ENCODE measurements around the gene TMED9. TPM values are rescaled to one million over a fixed set of nuclear protein-coding genes. Genes with fewer than 3 reads are reported as not detected.

Gene TMED9
- total RNA-seq, 4 donors from 2014 or later = 24.3 to 67.2 (median 37.3) TPM

- Histone ChIP-seq H3K27me3 (no peaks in the 10 kb centered on the region), H3K27ac (peak overlapping the region; percentile 85 to 92 (median 90)), H3K4me3 (peak overlapping the region; percentile 80 to 86 (median 84)), H3K36me3 (no peaks in the 10 kb centered on the region), H3K9me3 (no peaks in the 10 kb centered on the region), H3K4me1 (peaks cover 51 to 56% of the 10 kb centered on the region in 2 donors)
- TF ChIP-seq, protein P1, sequence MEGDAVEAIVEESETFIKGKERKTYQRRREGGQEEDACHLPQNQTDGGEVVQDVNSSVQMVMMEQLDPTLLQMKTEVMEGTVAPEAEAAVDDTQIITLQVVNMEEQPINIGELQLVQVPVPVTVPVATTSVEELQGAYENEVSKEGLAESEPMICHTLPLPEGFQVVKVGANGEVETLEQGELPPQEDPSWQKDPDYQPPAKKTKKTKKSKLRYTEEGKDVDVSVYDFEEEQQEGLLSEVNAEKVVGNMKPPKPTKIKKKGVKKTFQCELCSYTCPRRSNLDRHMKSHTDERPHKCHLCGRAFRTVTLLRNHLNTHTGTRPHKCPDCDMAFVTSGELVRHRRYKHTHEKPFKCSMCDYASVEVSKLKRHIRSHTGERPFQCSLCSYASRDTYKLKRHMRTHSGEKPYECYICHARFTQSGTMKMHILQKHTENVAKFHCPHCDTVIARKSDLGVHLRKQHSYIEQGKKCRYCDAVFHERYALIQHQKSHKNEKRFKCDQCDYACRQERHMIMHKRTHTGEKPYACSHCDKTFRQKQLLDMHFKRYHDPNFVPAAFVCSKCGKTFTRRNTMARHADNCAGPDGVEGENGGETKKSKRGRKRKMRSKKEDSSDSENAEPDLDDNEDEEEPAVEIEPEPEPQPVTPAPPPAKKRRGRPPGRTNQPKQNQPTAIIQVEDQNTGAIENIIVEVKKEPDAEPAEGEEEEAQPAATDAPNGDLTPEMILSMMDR (IDR thresholded peaks at IDR 0.05 in 4 of 5, conservative IDR thresholded peaks at IDR 0.05 in 1 of 5) = no peak
- TF ChIP-seq POLR2A (IDR thresholded peaks at IDR 0.05) = no peak
- intact Hi-C loops (cut with DNase I; ENCODE audit: low total_unique reads) = loop anchor here (1.0 kb wide), 1 partner anchor 38 kb away; the partner anchor contains the start of gene TMED9
- DNase-seq = no peak
- in situ Hi-C loops (cut with MboI; ENCODE audit: low sequenced_read_pairs in 4 of 4) = no loop called here
- peak; percentile 63 to 66 for ATAC-seq
These were observed 38.2 kb upstream of the TMED9 start for GRCh38 chr5:177553671-177554429.

GRCh38 chr5:177554474-177555111, 37.4 kb upstream of the TMED9 start, which contains the start of gene FAM193B:
Gene FAM193B (minus strand): TSS chr5:177554563. CDS start chr5:177554458, 105 bp downstream.
- intact Hi-C loops (cut with DNase I; ENCODE audit: low total_unique reads) (loop anchor here (1.0 kb wide), 1 partner anchor 38 kb away; the partner anchor contains the start of gene TMED9), in situ Hi-C loops (cut with MboI; ENCODE audit: low sequenced_read_pairs in 4 of 4) (no loop called here)
- ATAC-seq (peak; percentile 90 to 93), DNase-seq (peak; percentile 85 to 91)
- Histone ChIP-seq H3K9me3 (no peaks in the 10 kb centered on the region), H3K36me3 (no peaks in the 10 kb centered on the region), H3K4me1 (peaks cover 47 to 54% of the 10 kb centered on the region in 2 donors), H3K27me3 (no peaks in the 10 kb centered on the region), H3K4me3 (peak within 1 kb of the TSS; percentile 80 to 86 (median 84)), H3K27ac (peak within 1 kb of the TSS; percentile 85 to 92 (median 90))
- peak; percentile 36 to 58 for TF ChIP-seq POLR2A (IDR thresholded peaks at IDR 0.05)
- TF ChIP-seq, protein P1 (IDR thresholded peaks at IDR 0.05 in 4 of 5, conservative IDR thresholded peaks at IDR 0.05 in 1 of 5) = peak in 3 of 5 experiments; percentile 6 to 32 (median 11)

GRCh38 chr5:177555228-177555627, 36.8 kb upstream of the TMED9 start:
- H3K27ac ChIP-seq = peak overlapping the region; percentile 68 to 91 (median 87)
- intact Hi-C loops (cut with DNase I; ENCODE audit: low total_unique reads) = no loop called here
- H3K4me1 ChIP-seq = peaks cover 41 to 49% of the 10 kb centered on the region in 2 donors
- H3K9me3 ChIP-seq = no peaks in the 10 kb centered on the region
- DNase-seq (no peak), ATAC-seq (no peak)
- no peaks in the 10 kb centered on the region for H3K36me3 ChIP-seq
- peak overlapping the region in 2 of 4 donors; percentile 58 to 86 for H3K4me3 ChIP-seq
- H3K27me3 ChIP-seq = no peaks in the 10 kb centered on the region
- in situ Hi-C loops (cut with MboI; ENCODE audit: low sequenced_read_pairs in 4 of 4) = no loop called here
- no peak for TF ChIP-seq POLR2A (IDR thresholded peaks at IDR 0.05)
- TF ChIP-seq, protein P1 (IDR thresholded peaks at IDR 0.05 in 4 of 5, conservative IDR thresholded peaks at IDR 0.05 in 1 of 5) = no peak

- in situ Hi-C loops (cut with MboI; ENCODE audit: low sequenced_read_pairs in 4 of 4) (no loop called here), intact Hi-C loops (cut with DNase I; ENCODE audit: low total_unique reads) (no loop called here)
- H3K27ac ChIP-seq = peak overlapping the region; percentile 68 to 91 (median 87)
These were observed 36.3 kb upstream of the TMED9 start for GRCh38 chr5:177555665-177556064.

More at GRCh38 chr5:177555665-177556064, 36.3 kb upstream of the TMED9 start:
- Histone ChIP-seq H3K4me3 (no peak overlapping the region), H3K36me3 (no peaks in the 10 kb centered on the region), H3K9me3 (no peaks in the 10 kb centered on the region), H3K4me1 (peaks cover 37 to 44% of the 10 kb centered on the region in 2 donors), H3K27me3 (no peaks in the 10 kb centered on the region)
- no peak for TF ChIP-seq POLR2A (IDR thresholded peaks at IDR 0.05)
- TF ChIP-seq, protein P1 (IDR thresholded peaks at IDR 0.05 in 4 of 5, conservative IDR thresholded peaks at IDR 0.05 in 1 of 5) = no peak
- no peak for DNase-seq
- no peak for ATAC-seq
